GM18873 (cell line): ENCODE results near the gene XPOT.

Experiments used
- ATAC-seq: cut with Tn5 transposase; IDR thresholded peaks from one replicate; pipeline ENCODE4 v1.9.1; 2021; ENCODE audit warnings: mild to moderate bottlenecking, moderate library complexity, moderate number of reproducible peaks; ENCODE audit not compliant: unreplicated experiment, low FRiP score

Gene XPOT

DNA sequence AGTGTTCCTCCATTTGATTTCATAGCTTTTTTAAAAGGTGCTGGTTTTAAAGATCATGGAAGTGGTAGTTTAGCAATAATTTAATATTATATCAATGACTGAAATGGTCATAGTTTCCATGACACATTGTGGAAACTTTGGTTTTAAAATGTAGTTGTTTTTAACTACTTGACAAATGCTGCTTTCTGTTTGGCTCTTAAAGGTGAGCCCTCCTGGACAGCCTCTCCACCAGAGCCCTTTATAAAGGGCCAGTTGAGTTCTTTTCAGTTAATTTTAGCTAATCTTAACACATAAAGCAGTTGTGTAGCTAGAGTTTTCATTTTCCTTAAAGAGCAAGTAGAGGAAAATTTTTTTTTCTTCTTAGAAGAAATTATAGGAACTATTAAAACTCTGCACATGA lies 14.0 kb downstream of the XPOT start:
- ATAC-seq = no peak

DNA sequence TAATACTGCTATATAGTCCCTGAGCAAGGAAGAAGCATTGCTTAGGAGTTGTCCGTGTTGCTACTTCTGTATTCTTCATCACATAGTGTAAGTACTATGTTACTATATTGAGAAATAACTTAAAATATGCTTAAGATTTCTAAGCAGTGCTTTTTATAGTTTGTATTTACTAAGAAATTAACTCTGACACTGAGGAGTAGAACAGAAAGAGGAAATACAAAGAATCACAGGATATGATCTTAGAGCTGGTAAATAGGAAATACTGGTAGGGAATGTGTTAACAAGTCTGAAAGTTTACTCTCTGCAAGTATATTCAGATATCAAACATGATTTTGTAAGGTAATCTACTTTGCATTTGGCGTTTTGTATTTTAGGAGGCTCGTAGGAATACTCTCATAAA lies 15.5 kb downstream of the XPOT start:
- no peak for ATAC-seq

DNA sequence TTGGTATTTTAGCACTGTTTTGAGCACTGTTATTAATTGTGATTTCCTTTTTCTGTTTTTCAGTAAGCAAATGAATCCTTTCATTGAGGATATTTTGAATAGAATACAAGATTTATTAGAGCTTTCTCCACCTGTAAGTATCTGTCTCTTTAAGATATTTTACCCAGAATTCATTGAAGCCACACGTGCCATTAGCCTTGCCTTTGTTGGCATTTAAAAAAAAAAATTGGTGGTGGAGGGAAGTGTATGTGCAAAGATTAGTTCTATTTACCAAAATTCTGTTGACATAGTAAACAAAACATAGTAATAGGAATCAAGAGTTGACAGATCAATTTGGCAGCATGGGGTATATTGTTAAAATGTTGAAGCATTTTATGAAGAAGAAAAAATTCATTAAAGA lies 23.8 kb downstream of the XPOT start:
- ATAC-seq = no peak

DNA sequence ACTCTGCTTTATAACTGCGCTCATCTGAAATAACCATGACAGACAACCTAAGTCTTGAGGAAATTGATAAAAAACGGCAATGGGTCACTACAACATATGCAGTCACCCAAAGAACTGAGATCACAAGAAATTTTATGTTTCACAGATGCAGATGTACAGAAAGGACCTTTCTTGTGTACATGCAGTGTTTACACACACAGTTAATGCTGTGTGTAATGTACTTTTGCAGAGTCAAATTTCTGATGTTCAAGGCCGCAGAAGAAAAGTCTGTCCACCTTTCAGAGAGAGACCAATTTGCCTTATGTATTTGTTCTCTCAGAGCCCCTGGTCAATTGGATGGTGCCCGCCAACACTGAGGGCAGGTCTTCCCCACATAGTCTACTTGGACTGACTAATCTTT lies 24.8 kb downstream of the XPOT start:
- no peak for ATAC-seq

DNA sequence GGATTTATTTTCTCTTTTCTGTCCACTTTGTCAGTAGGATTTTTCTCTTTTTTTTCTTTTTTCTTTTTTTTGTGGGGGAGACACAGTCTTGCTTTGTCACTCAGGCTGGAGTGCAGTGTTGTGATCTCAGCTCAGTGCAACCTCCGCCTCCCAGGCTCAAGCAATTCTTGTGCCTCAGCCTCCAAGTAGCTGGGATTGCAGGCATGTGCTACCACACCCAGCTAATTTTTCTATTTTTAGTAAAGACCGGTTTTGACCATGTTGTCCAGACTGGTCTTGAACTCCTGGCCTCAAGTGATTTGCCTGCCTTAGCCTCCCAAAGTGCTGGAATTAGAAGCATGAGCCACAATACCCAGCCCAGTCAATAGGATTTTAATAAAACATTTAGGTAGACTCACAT lies 26.7 kb downstream of the XPOT start:
- ATAC-seq = no peak

DNA sequence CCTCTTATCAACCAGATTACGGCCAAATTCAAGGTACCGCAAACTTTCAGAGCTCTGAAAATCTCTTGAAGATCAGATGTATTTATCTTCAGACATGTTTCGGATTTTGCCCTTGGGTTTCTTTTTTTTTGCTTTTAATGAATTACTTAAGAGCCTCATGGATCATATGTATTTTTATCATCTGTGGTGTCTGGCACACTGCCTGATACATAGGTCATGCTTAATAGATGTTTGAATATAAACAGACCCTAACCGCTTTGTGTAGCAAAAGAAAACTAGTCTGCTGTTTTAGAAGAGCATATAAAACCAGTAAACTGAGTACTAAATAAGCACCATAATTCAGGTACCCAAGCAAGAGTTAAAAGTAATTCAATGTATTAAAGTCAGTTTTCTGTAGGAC lies 27.6 kb downstream of the XPOT start:
- ATAC-seq = no peak

DNA sequence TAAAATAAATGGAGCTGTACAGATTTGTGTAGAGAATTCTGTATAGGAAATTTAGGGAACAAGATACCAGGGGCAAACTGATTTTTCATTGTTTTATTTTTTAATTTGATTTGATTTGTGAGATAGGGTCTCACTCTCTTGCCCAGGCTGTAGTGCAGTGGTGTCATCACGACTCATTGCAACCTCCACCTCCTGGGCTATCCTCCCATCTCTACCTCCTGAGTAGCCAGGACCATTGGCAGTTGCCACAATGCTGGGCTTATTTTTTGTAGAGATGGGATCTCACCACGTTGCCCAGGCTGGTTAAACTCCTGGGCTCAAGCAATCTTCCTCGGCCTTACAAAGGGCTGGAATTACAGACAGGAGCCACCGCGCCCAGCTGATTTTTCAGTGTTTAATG lies 29.7 kb downstream of the XPOT start:
- no peak for ATAC-seq

DNA sequence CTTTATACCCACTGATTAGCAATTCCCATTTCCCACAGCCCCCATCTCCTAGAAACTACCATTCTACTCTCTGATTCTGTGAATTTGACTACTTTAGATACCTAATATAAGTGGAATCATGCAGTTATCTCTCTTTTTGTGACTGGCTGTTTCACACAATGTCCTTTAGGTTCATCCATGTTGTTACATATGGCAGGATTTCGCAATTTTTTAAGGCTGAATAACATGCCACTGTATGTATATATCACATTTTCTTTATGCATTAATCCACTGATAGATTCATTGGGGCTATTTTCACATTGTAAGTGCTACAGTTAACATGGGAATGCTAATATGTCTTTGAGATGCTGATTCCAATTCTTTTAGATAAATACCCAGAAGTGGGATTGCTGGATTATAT lies 35.9 kb downstream of the XPOT start:
- no peak for ATAC-seq

DNA sequence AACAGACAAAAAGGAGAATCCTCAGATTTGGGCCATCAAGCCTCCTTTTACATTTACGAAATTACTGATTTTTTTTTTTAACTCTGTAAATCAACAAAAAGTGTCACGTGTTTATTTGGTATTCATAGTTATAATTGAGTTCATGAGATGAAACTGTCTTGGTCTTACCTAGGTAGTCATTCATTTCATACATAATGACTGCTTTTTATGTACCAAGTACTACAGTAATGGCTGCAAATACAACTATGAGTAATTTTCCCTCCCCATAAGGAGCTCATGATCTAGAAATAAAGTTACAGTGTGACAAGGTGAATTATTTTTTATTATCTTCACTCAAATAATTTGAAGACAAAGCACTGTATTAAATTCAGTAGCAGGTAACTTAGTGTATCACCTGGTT lies 41.3 kb downstream of the XPOT start:
- no peak for ATAC-seq

DNA sequence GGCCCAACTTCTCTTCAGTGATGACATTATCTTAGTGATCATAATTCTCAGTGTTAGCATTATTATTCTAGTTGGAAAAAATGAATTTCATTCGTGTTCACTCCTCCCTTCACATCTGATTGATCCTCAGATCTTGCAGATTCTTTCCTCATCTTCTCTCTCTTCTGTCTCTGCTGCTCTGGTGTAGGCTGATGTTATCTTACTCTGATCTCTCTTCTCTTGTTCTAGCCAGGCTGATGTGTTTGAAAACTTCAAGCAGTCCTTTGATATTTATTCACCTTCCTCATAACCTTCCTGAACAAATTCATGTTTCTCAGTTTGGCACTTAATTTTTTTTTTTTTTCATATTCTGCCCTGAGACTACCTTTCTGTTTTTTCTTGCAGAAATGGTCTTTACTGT lies 42.1 kb downstream of the XPOT start:
- ATAC-seq = no peak

DNA sequence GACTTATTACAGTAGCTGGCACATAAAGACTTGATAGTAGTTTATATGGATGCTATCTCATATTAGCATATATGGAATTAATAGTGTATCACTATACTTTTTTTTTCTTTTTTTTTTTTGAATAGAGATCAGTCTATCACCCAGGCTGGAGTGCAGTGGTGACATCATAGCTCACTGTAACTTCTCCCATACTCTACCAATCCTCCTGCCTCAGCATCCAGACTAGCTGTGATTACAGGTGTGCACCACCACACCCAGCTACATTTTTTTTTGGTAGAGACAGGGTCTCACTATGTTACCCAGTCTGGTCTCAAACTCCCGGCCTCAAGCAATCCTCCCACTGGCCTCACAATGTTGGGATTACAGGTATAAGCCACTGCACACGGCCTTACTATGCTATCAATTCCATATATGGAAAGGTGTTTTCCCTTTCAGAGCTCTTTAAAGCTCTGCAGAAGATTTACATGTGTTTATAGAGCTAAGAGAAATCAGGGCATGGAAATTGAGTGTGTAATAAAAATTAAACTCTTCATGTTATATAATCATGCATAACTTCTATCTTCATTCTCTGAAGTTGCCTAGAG lies 46.0 kb downstream of the XPOT start:
- ATAC-seq = no peak

DNA sequence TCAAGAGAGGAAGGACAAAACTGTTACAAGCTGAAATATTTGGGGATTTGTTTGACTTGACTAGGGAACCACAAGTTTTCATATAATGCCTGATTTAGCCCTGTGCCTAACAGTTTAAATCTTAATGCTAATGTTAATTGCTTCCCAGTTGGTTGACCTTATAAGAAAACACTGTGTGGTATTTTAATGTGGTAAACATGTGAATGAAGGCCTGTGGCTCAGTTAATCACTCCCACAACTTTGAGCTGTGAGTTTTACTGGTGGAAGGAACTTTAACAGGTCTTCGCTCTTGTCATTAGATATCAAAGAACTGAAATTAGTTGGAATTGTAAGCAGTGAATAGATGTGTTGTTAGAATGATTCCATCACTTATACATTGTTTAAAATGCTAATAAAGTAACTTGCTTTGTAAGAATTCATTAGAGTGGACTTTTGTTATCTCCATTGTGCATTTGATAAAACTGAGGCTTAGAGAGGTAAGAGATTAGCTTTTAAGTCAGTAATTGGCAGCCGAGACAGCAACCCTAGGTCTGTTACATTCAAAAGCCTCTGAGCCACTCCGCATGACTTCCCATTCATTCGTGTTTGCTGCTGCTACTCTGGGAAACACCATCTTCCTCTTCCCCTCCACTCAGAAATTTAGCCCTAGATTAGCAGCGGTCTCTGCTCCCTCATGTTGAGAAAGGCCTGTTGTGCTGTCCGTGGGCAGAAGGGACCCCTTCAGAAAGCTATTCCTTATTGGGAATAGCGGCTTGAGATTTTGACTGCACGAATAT lies 46.7 kb downstream of the XPOT start:
- no peak for ATAC-seq

DNA sequence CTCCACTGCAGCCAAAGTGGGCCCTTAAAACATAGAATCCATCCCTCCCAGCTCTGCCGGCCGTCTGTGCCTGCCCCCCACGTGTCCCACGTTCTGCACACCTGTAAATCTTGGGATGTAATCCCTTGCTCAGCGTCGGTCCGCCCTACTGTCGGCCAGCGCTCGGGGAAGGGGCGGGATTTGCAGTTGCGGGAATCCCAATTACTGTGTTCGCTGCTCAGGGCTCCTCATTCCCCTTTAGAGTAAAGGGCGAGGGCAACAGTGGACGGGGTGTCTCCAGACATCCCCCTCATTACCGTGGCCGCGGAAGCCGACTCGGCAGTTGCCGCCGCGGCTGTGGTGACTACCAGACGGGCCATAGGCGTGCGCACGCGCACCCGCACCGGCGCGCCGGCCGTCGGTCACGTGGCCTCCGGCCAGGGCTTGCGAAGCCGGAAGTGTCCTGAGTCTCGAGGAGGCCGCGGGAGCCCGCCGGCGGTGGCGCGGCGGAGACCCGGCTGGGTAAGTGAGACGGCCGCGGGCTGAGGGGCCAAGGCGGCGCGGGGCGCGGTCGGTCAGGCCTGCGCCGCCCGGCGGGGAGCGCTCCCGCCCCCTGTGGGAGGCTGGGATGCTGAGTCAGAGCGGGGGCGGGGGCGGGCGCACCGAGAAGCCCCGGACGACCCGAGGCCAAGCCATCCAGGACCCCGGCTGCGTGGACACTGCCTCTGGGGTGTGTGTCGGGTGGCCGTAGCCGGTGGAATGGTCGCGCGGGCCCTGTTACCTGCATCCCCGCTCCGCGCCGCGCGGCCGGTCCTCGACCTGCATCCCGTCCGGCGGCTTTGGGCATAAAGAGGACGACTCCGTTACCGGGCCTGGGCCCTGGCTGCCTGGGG lies 47.7 kb downstream of the XPOT start, which contains the start of gene TBK1:
Gene TBK1 (plus strand): TSS at position 434 of the 872 bp plus-strand sequence. CDS start 3,751 bp downstream, outside the sequence.
- peak; percentile 65 for ATAC-seq

DNA sequence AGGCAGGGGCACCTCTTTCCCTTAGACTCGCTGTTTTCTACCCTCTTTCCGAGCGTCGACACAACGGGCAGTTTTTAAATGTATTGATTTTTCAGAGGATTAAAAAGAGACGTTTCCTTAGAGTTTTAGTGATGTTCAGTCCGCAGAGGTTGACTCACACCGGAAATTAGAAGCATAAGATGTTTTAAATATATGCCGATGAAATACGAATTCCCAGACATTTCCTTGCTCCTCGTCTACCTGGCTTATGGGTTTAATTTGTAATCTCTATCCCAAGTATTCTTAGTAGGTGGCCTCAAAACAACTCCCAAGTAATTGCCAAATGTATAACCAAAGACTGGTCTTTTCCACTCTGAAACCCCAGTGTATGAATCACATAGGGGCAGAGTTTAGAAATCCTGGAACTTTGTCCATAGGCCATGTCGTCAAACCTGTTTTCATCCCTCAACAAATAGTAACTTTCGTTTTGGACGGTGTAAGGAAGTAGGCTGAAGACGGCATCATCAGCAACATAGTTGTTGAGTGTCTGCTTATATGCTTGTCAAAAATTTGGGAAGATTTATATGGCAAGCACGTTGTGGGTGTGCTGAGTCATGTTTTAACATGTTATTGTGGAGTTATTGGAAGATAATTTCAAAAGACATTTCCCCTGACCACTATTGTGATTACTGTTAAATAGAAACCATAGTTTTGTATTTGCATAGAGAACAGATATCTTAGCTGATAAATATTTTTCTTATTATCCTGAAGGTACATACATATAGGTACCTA lies 48.6 kb downstream of the XPOT start:
- ATAC-seq = peak; percentile 1

DNA sequence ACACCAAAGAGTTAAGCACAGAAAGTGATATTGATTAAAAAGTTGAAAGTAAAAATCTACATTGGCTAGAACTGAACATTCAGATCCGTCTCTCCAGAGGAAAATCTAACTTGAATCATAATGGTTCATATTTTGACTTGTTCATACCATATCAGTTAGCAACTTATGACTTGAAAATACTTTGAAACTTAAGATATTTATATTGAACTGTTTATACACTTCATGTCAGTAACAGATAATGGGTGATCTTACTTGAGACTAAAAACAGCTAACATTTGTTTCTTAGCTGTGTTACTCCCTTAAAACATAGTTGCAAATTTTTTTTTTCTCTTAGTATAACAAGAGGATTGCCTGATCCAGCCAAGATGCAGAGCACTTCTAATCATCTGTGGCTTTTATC lies 51.3 kb downstream of the XPOT start:
- ATAC-seq = no peak

DNA sequence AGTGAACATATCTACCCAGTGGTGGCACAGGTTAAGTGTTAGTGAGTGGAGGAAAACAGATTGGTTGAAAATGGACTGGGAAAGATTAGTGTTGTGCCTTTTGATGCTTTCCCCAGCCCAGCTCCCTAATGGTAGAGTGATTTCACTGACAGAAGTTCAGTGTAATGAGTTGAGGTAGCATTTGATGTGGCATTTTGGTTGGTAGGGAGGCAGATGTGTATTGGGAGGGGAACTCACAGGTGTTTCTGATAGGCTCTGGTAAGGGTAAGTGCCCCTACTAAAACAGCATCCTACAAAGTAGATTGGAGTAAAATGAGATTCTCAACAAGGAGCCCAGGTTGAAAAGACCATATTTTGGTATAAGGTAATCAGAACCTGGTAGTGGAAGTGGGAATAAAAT lies 51.9 kb downstream of the XPOT start:
- no peak for ATAC-seq

DNA sequence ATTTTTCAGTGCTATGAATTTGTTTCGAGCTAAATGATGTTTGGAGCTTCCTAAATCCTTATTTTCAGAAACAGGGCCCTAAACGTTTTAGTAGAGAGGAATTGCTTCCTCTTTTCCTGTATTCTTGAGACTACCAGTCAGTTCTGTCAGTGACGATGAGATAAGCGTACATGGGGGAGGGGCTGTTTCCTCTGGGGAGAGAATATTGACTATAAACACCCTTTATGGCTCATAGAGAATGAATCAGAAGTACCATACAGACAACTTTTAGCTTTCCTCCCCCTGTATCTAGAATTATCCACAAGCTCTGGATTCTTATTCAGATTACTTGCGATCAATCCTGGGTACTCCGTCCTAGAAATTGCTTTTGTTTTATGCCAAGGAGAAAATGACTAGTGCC lies 52.8 kb downstream of the XPOT start:
- no peak for ATAC-seq

DNA sequence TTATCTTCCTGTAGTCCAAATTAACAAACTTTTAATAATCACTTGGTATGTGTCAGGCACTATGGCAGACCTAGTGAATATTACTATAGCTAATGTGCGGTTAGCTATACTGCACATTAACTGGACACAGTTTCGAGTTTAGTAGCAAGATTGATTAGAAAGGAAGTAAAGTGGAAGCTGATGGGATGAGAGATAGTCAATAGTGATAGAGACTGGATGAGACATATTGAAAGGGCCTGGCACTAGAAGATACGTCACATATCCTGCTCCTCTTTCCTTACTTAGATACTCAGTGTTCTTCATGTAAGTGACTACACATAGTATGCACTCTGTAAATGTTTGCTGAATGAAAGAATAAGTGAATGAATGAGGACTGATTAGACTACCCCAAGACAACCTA lies 53.3 kb downstream of the XPOT start:
- ATAC-seq = no peak

DNA sequence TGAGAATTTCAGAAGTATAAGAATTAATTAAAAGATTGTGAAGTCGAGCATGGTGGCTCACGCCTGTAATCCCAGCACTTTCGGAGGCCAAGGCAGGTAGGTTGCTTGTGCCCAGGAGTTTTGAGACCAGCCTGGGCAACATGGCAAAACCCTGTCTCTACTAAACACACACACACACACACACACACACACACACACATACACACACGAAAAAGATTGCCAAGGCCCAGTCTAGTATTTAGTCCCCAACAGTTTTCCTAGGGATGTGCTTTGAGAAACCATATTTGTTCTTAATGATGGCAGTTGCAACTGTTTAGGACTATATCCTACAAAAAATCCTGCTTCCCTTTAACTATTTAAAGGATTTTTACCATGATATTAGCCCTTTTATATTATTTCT lies 53.7 kb downstream of the XPOT start:
- no peak for ATAC-seq

DNA sequence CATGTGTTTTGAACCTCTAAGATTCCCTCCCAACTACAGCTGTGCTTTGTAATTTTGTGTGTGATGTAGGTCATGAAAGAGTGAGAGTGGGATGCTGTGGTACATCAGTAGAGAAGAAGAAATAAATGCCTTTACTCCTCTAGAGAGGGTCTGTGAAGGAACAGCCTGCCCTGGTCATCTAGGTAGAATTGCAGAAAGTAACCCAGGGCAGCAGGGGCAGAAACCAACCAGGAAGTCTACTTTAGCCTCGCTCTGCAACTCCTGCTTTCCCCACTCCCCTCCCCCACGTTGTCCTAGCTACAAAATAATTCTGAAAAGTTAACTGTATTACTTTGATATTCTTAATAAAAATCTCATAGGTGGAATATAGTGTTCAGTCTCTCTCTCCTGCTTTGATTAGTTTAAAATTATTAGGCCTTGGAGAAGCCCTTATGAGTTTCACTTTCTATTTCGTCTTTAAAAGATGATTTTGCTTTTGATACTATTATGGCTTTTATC lies 55.3 kb downstream of the XPOT start:
- no peak for ATAC-seq
